Panc1 (cell line): ENCODE measurements around the gene BOC. TPM values are rescaled to one million over a fixed set of nuclear protein-coding genes. Genes with fewer than 3 reads are reported as not detected.

Experiments used
- ATAC-seq: fragments of 200-7000 bp; cut with Tn5 transposase; 2 replicates; pipeline ENCODE4 v1.9.1; 2020; ENCODE audit warnings: mild to moderate bottlenecking, moderate library complexity
- BruUV-seq: library from RNA; stranded (reverse); fragments of 400-500 nt; replicated peaks from 2 replicates; lab custom pipeline; 2021; lab: Mats Ljungman, UMichigan
- CTCF ChIA-PET: fragments of 300-600 bp; sonication (Branson Sonifier 250); formaldehyde crosslinking; loops from one replicate; lab custom pipeline; 2022; ENCODE audit warnings: antibody characterized with exemption; lab: Charles Lee
- POLR2A ChIA-PET: fragments of 300-600 bp; sonication (Branson Sonifier 250); formaldehyde crosslinking; loops from one replicate; lab custom pipeline; 2022; ENCODE audit warnings: antibody characterized with exemption; lab: Charles Lee
- DNase-seq: peaks from one replicate; pipeline ENCODE4 v3.0.0-alpha.2; 2010; ENCODE audit warnings: low read depth, low spot score
- H3K27ac ChIP-seq: 2 replicates; pipeline ENCODE4 v1.5.1; 2011; ENCODE audit warnings: mild to moderate bottlenecking, low read length, inconsistent platforms
- H3K27me3 ChIP-seq: fragments of 200-500 bp; sonication (Bioruptor generic); 2 replicates; pipeline ENCODE4 v1.6.0; 2014; ENCODE audit warnings: low read length, inconsistent platforms; ENCODE audit not compliant: control insufficient read depth, insufficient read depth
- H3K36me3 ChIP-seq: fragments of 200-500 bp; sonication (Bioruptor generic); 2 replicates; pipeline ENCODE4 v1.5.1; 2014; ENCODE audit warnings: inconsistent platforms, mild to moderate bottlenecking, low read length, moderate library complexity; ENCODE audit not compliant: control insufficient read depth, insufficient read depth
- H3K4me1 ChIP-seq: 2 replicates; pipeline ENCODE4 v1.5.1; 2011; ENCODE audit warnings: inconsistent platforms, mild to moderate bottlenecking, low read length, moderate library complexity; ENCODE audit not compliant: control insufficient read depth, insufficient read depth
- H3K4me3 ChIP-seq, 2 experiments: 2 replicates each; pipeline ENCODE4 v1.5.1; 2011 to 2012; ENCODE audit warnings: low read depth in 2 of 2, low read length in 2 of 2, mild to moderate bottlenecking in 2 of 2, inconsistent platforms in 1 of 2, moderate library complexity in 1 of 2
- H3K9me3 ChIP-seq: fragments of 200-500 bp; sonication (Bioruptor generic); 2 replicates; pipeline ENCODE4 v1.5.1; 2014; ENCODE audit warnings: low read depth, mild to moderate bottlenecking, inconsistent platforms, low read length, moderate library complexity; ENCODE audit not compliant: control insufficient read depth, insufficient read depth
- POLR2AphosphoS5 ChIP-seq: IDR thresholded peaks from 2 replicates; pipeline ENCODE4 v1.6.1; 2012; ENCODE audit warnings: mild to moderate bottlenecking, low read depth, low read length, moderate library complexity
- SIN3A ChIP-seq: IDR thresholded peaks from 2 replicates; pipeline ENCODE4 v1.6.1; 2012; ENCODE audit warnings: low read depth, mild to moderate bottlenecking, low read length, moderate library complexity, borderline replicate concordance; ENCODE audit not compliant: insufficient read depth
- TCF7L2 ChIP-seq: IDR thresholded peaks from 2 replicates; pipeline ENCODE4 v1.6.1; 2011; ENCODE audit warnings: mild to moderate bottlenecking, low read depth, low read length, inconsistent platforms
- in situ Hi-C: cut with HindIII; loops from 2 replicates; pipeline ENCODE4 v1.10.0; 2016; ENCODE audit warnings: low sequenced_read_pairs, low pct_unique_long_range_greater_than_20kb
- intact Hi-C: fragments of 100-400 bp; cut with micrococcal nuclease; formaldehyde crosslinking; loops from one replicate; pipeline ENCODE4 v1.10.0; 2022; ENCODE audit not compliant: unreplicated experiment
- total RNA-seq: library from RNA; stranded (reverse); gene quantifications from one replicate; pipeline ENCODE4 v1.2.1, GENCODE V29; 2021; ENCODE audit not compliant: unreplicated experiment
- TF ChIP-seq, protein P1 (sequence below): fragments of 450-650 bp; IDR thresholded peaks from 2 replicates; pipeline ENCODE4 v1.5.1; 2017; ENCODE audit warnings: mild to moderate bottlenecking
- TF ChIP-seq, protein P2 (sequence below), 2 experiments: IDR thresholded peaks; 2 replicates each; pipeline ENCODE4 v1.6.1; 2011 to 2012; ENCODE audit warnings: low read depth in 2 of 2, control low read depth in 1 of 2, low read length in 1 of 2, mild to moderate bottlenecking in 1 of 2, moderate library complexity in 1 of 2; ENCODE audit not compliant: insufficient read depth in 1 of 2

Gene BOC
- total RNA-seq, 1 experiment from 2014 or later: 0.33 TPM

DNA sequence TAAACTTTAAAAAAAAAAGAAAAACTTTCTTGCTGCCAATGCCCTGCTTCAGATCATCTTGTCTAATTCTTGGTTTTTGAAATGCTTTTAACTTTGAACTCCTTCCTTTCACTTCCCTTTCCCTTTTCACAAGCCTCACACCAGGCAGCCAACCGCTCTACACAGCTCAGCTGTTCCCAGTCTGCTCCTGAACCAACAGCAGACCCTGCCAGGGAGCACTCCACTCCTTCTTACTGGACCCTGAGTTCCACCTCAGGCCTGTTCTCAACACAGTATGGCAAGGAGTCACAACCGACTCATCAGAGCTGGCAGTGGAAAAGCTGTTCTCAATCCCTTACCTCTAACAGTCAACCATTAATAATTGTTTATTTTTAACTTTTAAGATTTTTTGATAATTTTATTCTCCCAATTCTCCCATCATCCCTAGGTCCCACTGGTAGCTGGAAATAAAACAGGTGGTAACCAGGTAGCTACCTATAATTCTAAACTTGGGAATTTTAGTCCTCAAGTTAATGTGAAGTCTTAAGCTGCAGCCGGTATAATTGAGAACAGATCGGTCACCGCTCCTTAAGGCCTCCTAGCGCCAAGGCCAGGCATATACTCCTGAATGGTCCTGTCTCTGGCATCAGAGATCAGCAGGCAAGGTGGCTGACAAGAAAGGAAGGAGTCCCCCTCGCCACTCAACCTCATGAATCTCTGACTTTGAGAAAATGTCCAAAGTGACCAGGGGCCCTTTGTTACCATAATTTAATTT, 43.9 kb downstream of the BOC start:
- Histone ChIP-seq H3K36me3 (no peaks in the 10 kb centered on the region), H3K27me3 (peaks cover 4% of the 10 kb centered on the region), H3K4me1 (no peaks in the 10 kb centered on the region), H3K27ac (no peak overlapping the region), H3K9me3 (no peaks in the 10 kb centered on the region), H3K4me3 (no peak overlapping the region)
- DNase-seq: no peak
- BruUV-seq: no TSS peak
- ChIA-PET CTCF (interaction anchor here (0.6 to 0.9 kb wide), 2 partner anchors 33 to 121 kb away, joined by 3 read pairs; no protein-coding TSS in a partner anchor), POLR2A (no interaction called here)
- intact Hi-C loops (no loop called here), in situ Hi-C loops (no loop called here)
- TF ChIP-seq, protein P1, sequence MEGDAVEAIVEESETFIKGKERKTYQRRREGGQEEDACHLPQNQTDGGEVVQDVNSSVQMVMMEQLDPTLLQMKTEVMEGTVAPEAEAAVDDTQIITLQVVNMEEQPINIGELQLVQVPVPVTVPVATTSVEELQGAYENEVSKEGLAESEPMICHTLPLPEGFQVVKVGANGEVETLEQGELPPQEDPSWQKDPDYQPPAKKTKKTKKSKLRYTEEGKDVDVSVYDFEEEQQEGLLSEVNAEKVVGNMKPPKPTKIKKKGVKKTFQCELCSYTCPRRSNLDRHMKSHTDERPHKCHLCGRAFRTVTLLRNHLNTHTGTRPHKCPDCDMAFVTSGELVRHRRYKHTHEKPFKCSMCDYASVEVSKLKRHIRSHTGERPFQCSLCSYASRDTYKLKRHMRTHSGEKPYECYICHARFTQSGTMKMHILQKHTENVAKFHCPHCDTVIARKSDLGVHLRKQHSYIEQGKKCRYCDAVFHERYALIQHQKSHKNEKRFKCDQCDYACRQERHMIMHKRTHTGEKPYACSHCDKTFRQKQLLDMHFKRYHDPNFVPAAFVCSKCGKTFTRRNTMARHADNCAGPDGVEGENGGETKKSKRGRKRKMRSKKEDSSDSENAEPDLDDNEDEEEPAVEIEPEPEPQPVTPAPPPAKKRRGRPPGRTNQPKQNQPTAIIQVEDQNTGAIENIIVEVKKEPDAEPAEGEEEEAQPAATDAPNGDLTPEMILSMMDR: peak; percentile 24
- TF ChIP-seq POLR2AphosphoS5: no peak
- no peak for ATAC-seq

DNA sequence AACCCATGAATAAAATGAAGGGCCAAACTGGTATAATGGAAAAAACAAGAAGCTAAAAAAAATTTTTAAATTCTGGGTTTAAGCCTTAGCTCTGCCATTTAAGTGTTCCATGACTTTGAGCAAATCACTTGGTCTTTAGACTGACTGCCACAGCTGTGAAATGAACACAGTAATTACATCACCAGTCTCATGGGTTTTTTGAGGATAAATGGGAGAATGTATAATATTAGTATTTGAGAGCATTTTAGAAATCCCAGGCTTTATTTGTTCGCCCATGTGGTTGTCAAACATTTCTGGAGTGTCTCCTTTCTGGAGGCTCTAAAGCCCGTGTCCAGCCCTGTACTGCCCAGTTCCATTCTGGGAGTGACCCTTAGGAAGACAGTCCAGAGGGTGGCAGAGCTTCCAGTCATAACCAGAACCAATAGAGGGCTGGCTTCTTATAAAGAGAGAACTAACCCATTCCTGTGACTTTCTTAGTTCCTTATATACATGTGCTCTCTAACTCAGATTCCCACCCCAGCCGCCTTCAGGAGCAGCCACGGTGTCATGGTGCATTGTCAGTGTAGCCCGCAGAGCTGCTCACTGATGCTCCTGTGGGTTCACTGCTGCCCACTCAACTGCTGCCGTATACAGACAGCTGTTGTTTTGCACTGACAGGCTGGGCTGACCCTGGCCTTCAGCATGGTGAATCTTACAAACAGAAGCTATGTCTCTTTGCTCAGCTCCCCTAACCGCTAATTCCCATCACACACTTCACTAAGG, 44.7 kb downstream of the BOC start:
- no peaks in the 10 kb centered on the region for H3K9me3 ChIP-seq
- H3K36me3 ChIP-seq: no peaks in the 10 kb centered on the region
- ChIA-PET CTCF (interaction anchor here (0.6 to 0.9 kb wide), 2 partner anchors 32 to 122 kb away, joined by 3 read pairs; no protein-coding TSS in a partner anchor), POLR2A (no interaction called here)
- no peak overlapping the region for H3K4me3 ChIP-seq
- intact Hi-C loops: no loop called here
- DNase-seq (no peak), ATAC-seq (no peak)
- in situ Hi-C loops: no loop called here
- H3K27ac ChIP-seq: no peak overlapping the region
- H3K27me3 ChIP-seq: peaks cover 4% of the 10 kb centered on the region
- TF ChIP-seq SIN3A: no peak
- no peak for TF ChIP-seq TCF7L2
- TF ChIP-seq, protein P1: no peak
- TF ChIP-seq POLR2AphosphoS5: no peak
- TF ChIP-seq, protein P2, sequence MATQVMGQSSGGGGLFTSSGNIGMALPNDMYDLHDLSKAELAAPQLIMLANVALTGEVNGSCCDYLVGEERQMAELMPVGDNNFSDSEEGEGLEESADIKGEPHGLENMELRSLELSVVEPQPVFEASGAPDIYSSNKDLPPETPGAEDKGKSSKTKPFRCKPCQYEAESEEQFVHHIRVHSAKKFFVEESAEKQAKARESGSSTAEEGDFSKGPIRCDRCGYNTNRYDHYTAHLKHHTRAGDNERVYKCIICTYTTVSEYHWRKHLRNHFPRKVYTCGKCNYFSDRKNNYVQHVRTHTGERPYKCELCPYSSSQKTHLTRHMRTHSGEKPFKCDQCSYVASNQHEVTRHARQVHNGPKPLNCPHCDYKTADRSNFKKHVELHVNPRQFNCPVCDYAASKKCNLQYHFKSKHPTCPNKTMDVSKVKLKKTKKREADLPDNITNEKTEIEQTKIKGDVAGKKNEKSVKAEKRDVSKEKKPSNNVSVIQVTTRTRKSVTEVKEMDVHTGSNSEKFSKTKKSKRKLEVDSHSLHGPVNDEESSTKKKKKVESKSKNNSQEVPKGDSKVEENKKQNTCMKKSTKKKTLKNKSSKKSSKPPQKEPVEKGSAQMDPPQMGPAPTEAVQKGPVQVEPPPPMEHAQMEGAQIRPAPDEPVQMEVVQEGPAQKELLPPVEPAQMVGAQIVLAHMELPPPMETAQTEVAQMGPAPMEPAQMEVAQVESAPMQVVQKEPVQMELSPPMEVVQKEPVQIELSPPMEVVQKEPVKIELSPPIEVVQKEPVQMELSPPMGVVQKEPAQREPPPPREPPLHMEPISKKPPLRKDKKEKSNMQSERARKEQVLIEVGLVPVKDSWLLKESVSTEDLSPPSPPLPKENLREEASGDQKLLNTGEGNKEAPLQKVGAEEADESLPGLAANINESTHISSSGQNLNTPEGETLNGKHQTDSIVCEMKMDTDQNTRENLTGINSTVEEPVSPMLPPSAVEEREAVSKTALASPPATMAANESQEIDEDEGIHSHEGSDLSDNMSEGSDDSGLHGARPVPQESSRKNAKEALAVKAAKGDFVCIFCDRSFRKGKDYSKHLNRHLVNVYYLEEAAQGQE (IDR thresholded peaks at IDR 0.05; ENCODE audit: insufficient read depth in 1 of 2, low read depth in 2 of 2, low read length in 1 of 2): no peak
- no TSS peak for BruUV-seq
- no peaks in the 10 kb centered on the region for H3K4me1 ChIP-seq
